D721Med (cell line): ENCODE results near the gene ATP7B.

Experiments
- DNase-seq: peaks from one replicate; pipeline ENCODE4 v3.0.0; 2011; ENCODE audit warnings: low spot score; ENCODE audit not compliant: insufficient read length
- FAIRE-seq: peaks from 2 replicates; lab custom pipeline; 2011; peaks lifted over from hg19 to GRCh38; lab: Jason Lieb, UNC
- CTCF ChIP-seq: IDR thresholded peaks from 2 replicates; pipeline ENCODE4 v1.5.1; 2012; ENCODE audit warnings: mild to moderate bottlenecking, control low read depth; ENCODE audit not compliant: insufficient read depth; ENCODE audit errors: missing control alignments

The ATP7B gene

GRCh38 chr13:51950722-51951121 lies 60.5 kb downstream of the ATP7B start:
- TF ChIP-seq CTCF: no peak
- no peak for FAIRE-seq
- DNase-seq: no peak

DNA sequence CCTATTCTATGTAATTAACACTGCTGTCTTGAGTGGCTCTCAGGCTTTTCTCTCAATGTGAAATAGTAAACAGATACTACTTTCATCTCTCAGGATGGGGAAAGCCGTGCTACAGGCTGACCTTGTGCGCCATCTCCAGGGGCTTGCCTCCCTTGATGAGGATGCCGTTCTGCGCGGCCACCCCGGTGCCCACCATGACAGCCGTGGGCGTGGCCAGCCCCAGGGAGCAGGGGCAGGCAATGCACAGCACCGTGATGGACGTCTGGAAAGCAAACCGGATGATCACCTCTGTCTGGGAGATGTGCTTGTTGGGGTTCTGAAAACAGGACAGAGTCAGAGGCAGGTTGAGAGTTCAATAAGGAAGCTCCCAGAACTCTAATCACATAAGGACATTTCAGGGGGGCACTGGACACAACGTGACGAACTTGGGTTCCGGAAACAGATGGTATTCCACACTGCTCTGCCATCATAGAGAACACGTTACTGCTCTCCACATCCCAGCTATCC lies 65.0 kb downstream of the ATP7B start:
- TF ChIP-seq CTCF: no peak
- FAIRE-seq (no peak), DNase-seq (no peak)

DNA sequence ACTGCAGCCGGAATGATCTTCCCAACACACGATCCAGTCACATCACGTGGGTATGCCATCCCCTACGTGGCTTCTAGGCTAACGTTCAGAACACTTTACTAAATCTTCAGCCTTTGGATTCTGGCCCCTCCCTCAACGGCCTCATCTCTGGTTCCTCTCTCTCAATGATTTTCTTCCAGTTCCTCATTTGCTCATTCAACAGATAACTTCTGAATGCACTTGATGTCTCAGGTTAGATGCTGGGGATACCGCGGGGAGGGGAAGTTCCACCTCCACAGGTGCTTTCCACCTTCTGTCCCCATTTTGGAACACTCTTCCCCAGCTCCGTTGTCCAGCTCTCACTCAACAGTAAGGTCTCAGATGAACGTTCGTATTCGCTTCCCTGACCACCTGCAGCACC lies 66.1 kb downstream of the ATP7B start:
- no peak for TF ChIP-seq CTCF

DNA sequence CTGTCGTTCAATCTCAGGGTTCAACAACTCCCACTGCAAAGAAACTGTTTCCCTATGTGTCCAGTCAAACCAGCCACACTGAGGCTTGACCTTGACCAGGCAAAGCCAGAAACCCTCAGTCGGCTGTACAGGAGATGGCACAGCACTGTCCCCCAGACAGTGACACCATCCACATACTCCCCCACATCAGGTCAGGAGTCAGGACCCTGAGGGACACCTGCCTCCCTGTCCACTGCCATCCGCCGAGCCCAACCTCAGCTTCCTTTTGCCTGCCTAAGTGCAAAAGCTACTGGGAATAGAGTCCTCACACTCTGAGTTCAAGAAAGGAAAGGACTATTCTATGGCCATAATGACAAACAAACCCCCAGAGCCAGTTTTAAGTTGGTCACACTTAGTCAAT lies 66.8 kb downstream of the ATP7B start:
- FAIRE-seq: no peak
- TF ChIP-seq CTCF: no peak

More for the DNA sequence above, 66.1 kb downstream of the ATP7B start:
- FAIRE-seq: no peak
- DNase-seq: no peak

DNA sequence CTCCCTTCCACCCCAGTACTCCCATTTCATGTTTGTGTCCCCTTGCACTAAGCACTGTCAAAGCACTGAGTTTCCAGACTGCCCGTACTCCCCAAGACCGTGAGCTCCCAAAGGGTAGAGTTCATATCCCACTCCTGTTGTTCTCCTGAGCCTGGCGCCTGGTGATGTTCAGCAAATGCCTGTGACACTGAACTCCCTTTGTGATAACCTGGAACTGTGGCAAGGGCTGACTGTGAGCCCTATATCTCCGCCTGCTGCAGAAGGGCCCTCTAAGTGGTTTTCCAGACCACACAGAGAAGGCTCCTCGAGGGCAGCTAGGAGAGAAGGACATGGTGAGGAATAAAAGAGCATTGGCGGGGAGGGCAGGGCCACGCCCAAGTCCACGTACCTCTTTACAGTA lies 67.5 kb downstream of the ATP7B start:
- DNase-seq: no peak
- FAIRE-seq: no peak
- no peak for TF ChIP-seq CTCF

More for the DNA sequence above, 66.8 kb downstream of the ATP7B start:
- DNase-seq: no peak

DNA sequence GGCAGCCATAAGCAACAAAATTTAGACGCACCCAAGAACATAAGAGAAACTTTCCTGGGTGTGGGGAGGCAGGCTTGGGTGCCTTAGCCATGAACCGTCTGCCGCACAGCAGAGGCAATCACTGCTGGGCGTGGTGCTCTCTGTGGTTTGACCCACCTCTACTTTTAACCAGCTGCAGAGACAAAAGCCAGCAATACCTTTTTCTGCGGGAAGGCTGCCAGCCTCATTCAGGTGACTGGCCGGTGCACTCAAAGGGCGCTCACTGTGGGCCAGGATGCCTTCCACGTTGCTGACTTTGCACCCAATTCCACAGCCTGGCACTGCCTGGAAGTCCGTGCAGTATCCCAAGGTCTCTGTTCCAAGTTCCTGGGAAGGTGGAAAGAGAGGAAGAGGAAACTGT lies 69.1 kb downstream of the ATP7B start:
- DNase-seq (no peak), FAIRE-seq (no peak)
- TF ChIP-seq CTCF: no peak

DNA sequence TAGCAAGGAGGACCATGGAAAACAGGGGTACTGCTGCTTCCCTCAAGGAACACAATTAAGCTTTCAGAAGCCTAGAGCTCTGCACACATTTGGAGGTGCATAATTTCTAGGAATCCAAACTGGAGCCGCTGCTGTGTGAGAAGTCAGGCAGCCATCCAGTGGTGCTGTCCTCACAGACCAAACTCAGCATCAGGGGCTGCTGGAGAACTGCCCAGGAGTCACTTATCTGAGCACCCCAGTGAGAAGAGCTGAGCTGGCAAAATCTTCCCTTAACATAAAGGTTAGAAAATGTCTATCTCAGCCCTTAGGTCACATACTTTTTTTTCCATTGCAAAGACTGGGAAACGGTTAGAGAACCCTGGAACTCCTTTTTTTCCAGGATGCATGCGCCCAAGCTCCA lies 72.8 kb downstream of the ATP7B start:
- TF ChIP-seq CTCF: no peak

More for the DNA sequence above, 72.8 kb downstream of the ATP7B start:
- DNase-seq (no peak), FAIRE-seq (no peak)
